K562 (cell line): ENCODE data around the gene C4orf50. TPM values are rescaled to one million over a fixed set of nuclear protein-coding genes. Genes with fewer than 3 reads are reported as not detected.

ENCODE experiments used
- ATAC-seq: fragments of 200-7000 bp; cut with Tn5 transposase; 3 replicates; pipeline ENCODE4 v1.9.1; 2020; ENCODE audit warnings: moderate library complexity
- BruUV-seq: library from RNA; stranded (reverse); fragments of 400-500 nt; replicated peaks from 2 replicates; lab custom pipeline; 2021; lab: Mats Ljungman, UMichigan
- CTCF ChIA-PET: fragments of 300-600 bp; formaldehyde crosslinking; extraction: SDS; loops from one replicate; lab custom pipeline; 2021; ENCODE audit warnings: low intra/inter-chr PET ratio; lab: Yijun Ruan, JAX
- POLR2A ChIA-PET: fragments of 300-600, 350-650 bp; sonication (Branson Sonifier 250); formaldehyde crosslinking; extraction: SDS; loops from one replicate; lab custom pipeline; 2021; ENCODE audit warnings: antibody characterized with exemption, inconsistent platforms; lab: Yijun Ruan, JAX
- DNase-seq, 4 experiments: peaks; one replicate each; pipeline versions ENCODE4 v3.0.0 to v3.0.0-alpha.2; 2011 to 2018; ENCODE audit warnings: low spot score in 3 of 4, mixed read lengths in 3 of 4; ENCODE audit errors: extremely low read depth in 1 of 4
- FAIRE-seq: peaks from 2 replicates; lab custom pipeline; 2011; peaks lifted over from hg19 to GRCh38; lab: Jason Lieb, UNC
- H2AFZ ChIP-seq: 2 replicates; pipeline ENCODE4 v1.6.0; 2011; ENCODE audit warnings: low read depth, low read length, control low read depth, inconsistent platforms
- H3K27ac ChIP-seq: fragments of 200-600 bp; 3 replicates; pipeline ENCODE4 v1.8.0; 2011; ENCODE audit warnings: low read depth, mild to moderate bottlenecking, control low read depth, inconsistent platforms, low read length, moderate library complexity, mixed read lengths; ENCODE audit errors: extremely low read depth
- H3K27me3 ChIP-seq, 2 experiments: fragments of 300-600 bp in 1 of 2; 2 replicates in 1 of 2; 3 replicates in 1 of 2; pipeline versions ENCODE4 v1.6.0 to v1.8.0; 2011; ENCODE audit warnings: inconsistent platforms in 2 of 2, low read length in 2 of 2, mild to moderate bottlenecking in 1 of 2, mixed read lengths in 1 of 2, moderate library complexity in 1 of 2; ENCODE audit not compliant: control insufficient read depth in 2 of 2, insufficient read depth in 2 of 2
- H3K36me3 ChIP-seq: fragments of 300-600 bp; 3 replicates; pipeline ENCODE4 v1.8.0; 2011; ENCODE audit warnings: mild to moderate bottlenecking, low read length, inconsistent platforms; ENCODE audit not compliant: control insufficient read depth, insufficient read depth
- H3K4me1 ChIP-seq, 2 experiments: fragments of 200-600 bp in 1 of 2; replicated peaks in 1 of 2; 2 replicates in 1 of 2; 3 replicates in 1 of 2; pipeline versions ENCODE4 v1.5.1 to v1.8.0; 2011; ENCODE audit warnings: inconsistent platforms in 2 of 2, low read length in 2 of 2, mild to moderate bottlenecking in 1 of 2, mixed read lengths in 1 of 2, moderate library complexity in 1 of 2; ENCODE audit not compliant: control insufficient read depth in 2 of 2, insufficient read depth in 2 of 2
- H3K4me2 ChIP-seq: 2 replicates; pipeline ENCODE4 v1.6.1; 2011; ENCODE audit warnings: low read length, control low read depth, inconsistent platforms, mixed read lengths; ENCODE audit not compliant: insufficient read depth
- H3K4me3 ChIP-seq: fragments of 200-600 bp; sonication (generic), shearing (Covaris generic); 2 replicates; pipeline ENCODE4 v1.5.1; 2016; ENCODE audit warnings: control low read depth, inconsistent platforms
- H3K79me2 ChIP-seq: fragments of 200-600 bp; 3 replicates; pipeline ENCODE4 v1.8.0; 2011; ENCODE audit warnings: low read length, inconsistent platforms; ENCODE audit not compliant: control insufficient read depth, insufficient read depth
- H3K9ac ChIP-seq, 2 experiments: 2 replicates each; pipeline versions ENCODE4 v1.6.0 to v1.6.1; 2011; ENCODE audit warnings: low read depth in 2 of 2, low read length in 2 of 2, control low read depth in 1 of 2, inconsistent platforms in 1 of 2, mild to moderate bottlenecking in 1 of 2, mixed read lengths in 1 of 2; ENCODE audit not compliant: insufficient read depth in 1 of 2
- H3K9me1 ChIP-seq: one replicate; pipeline ENCODE4 v1.6.0; 2011; ENCODE audit warnings: inconsistent platforms, mild to moderate bottlenecking, low read length, moderate library complexity; ENCODE audit not compliant: control insufficient read depth, insufficient read depth
- H3K9me3 ChIP-seq: replicated peaks from 2 replicates; pipeline ENCODE4 v1.5.1; 2011; ENCODE audit warnings: low read depth, low read length, inconsistent platforms; ENCODE audit not compliant: control insufficient read depth, insufficient read depth
- H4K20me1 ChIP-seq: replicated peaks from 2 replicates; pipeline ENCODE4 v1.6.1; 2011; ENCODE audit warnings: low read length, inconsistent platforms, mixed read lengths; ENCODE audit not compliant: control insufficient read depth, insufficient read depth
- MCM7 ChIP-seq, 2 experiments: fragments of 450-650 bp; IDR thresholded peaks; 2 replicates each; pipeline ENCODE4 v1.6.1; 2016 to 2018
- TCF3 ChIP-seq: sonication (generic); formaldehyde crosslinking; IDR thresholded peaks from 2 replicates; pipeline ENCODE4 v1.4.0; 2020; ENCODE audit warnings: mild to moderate bottlenecking, missing genetic modification reagents
- TRIM25 ChIP-seq: fragments of 450-650 bp; IDR thresholded peaks from 2 replicates; pipeline ENCODE4 v1.7.0; 2016; ENCODE audit warnings: borderline replicate concordance
- ZBTB8A ChIP-seq: fragments of 450-650 bp; IDR thresholded peaks from 2 replicates; pipeline ENCODE4 v1.6.1; 2018; ENCODE audit warnings: mild to moderate bottlenecking, moderate library complexity; ENCODE audit not compliant: partially characterized antibody
- WGBS: fragments of 100-300 bp; shearing (Covaris generic); methylation state at CpG from one replicate; pipeline ENCODE4 v1.1.6; 2016; ENCODE audit warnings: low coverage, mixed read lengths; ENCODE audit not compliant: insufficient coverage; ENCODE audit errors: missing lambda C conversion rate; 5-methylcytosine and 5-hydroxymethylcytosine counted together
- in situ Hi-C: fragments of 300-500 bp; cut with MboI; formaldehyde crosslinking; loops from 4 replicates; pipeline ENCODE4 v1.15.0; 2018; ENCODE audit warnings: inconsistent platforms, mixed read lengths
- intact Hi-C: fragments of 100-400 bp; cut with micrococcal nuclease; formaldehyde crosslinking; loops from 2 replicates; pipeline ENCODE4 v1.14.2; 2022
- polyA plus RNA-seq, 8 experiments: library from polyadenylated mRNA; depleted of rRNA in 4 of 8; stranded (reverse) in 5 of 8; unstranded in 3 of 8; fragments of >200 nt; fragmentation: Nextera tagmentation in 2 of 8; fragmentation: Illumina TruSeq in 1 of 8; extraction: Ambion mirVana in 2 of 8; extraction: Trizol in 1 of 8; gene quantifications; 2 replicates each; pipeline versions ENCODE4 v1.2.1 to v1.2.3, GENCODE V29; 2011 to 2014; ENCODE audit warnings: inconsistent platforms in 1 of 8, missing spikeins in 1 of 8
- total RNA-seq, 7 experiments: library from RNA; depleted of rRNA in 6 of 7; stranded (reverse); fragments of >200 nt in 6 of 7; fragmentation: Illumina TruSeq in 2 of 7; extraction: Trizol in 2 of 7; gene quantifications; 2 replicates each; pipeline versions ENCODE4 v1.2.1 to v1.2.3, GENCODE V29; 2011 to 2021; ENCODE audit warnings: low replicate concordance in 1 of 7
- TF ChIP-seq, protein P1 (sequence below): fragments of 450-650 bp; IDR thresholded peaks from 2 replicates; pipeline ENCODE4 v1.6.1; 2017; ENCODE audit warnings: antibody characterized with exemption, mild to moderate bottlenecking

C4orf50 gene
- total and polyA plus RNA-seq, 9 of the 15 experiments (the other 6 are each of a cell fraction or from before 2014, with no cell fraction given) = not detected

GRCh38 chr4:6063684-6064083 lies 45.5 kb upstream of the C4orf50 start:
- Histone ChIP-seq H4K20me1 (no peaks in the 10 kb centered on the region), H3K27ac (no peak overlapping the region), H3K27me3 (peaks cover 0 to 13% of the 10 kb centered on the region in 2 experiments; a peak in 1 of 5 replicates), H3K79me2 (no peaks in the 10 kb centered on the region), H2AFZ (no peak overlapping the region), H3K36me3 (no peaks in the 10 kb centered on the region), H3K9me3 (no peaks in the 10 kb centered on the region; the same call in 1 of the 2 replicates), H3K4me2 (no peak overlapping the region), H3K4me3 (no peak overlapping the region), H3K9ac (no peak overlapping the region), H3K9me1 (no peaks in the 10 kb centered on the region), H3K4me1 (no peaks in the 10 kb centered on the region)
- CTCF ChIA-PET = no interaction called here
- DNase-seq (no peak), ATAC-seq (no peak), FAIRE-seq (no peak)
- intact Hi-C loops = no loop called here
- no TSS peak for BruUV-seq
- in situ Hi-C loops = no loop called here
- 2% methylated on average over 10 of the region's 10 CpGs for WGBS
- no peak for TF ChIP-seq TCF3 (CRISPR knock-in tag)
- TF ChIP-seq TRIM25 = no peak
- no peak for TF ChIP-seq MCM7 (IDR thresholded peaks at IDR 0.05)
- TF ChIP-seq, protein P1, sequence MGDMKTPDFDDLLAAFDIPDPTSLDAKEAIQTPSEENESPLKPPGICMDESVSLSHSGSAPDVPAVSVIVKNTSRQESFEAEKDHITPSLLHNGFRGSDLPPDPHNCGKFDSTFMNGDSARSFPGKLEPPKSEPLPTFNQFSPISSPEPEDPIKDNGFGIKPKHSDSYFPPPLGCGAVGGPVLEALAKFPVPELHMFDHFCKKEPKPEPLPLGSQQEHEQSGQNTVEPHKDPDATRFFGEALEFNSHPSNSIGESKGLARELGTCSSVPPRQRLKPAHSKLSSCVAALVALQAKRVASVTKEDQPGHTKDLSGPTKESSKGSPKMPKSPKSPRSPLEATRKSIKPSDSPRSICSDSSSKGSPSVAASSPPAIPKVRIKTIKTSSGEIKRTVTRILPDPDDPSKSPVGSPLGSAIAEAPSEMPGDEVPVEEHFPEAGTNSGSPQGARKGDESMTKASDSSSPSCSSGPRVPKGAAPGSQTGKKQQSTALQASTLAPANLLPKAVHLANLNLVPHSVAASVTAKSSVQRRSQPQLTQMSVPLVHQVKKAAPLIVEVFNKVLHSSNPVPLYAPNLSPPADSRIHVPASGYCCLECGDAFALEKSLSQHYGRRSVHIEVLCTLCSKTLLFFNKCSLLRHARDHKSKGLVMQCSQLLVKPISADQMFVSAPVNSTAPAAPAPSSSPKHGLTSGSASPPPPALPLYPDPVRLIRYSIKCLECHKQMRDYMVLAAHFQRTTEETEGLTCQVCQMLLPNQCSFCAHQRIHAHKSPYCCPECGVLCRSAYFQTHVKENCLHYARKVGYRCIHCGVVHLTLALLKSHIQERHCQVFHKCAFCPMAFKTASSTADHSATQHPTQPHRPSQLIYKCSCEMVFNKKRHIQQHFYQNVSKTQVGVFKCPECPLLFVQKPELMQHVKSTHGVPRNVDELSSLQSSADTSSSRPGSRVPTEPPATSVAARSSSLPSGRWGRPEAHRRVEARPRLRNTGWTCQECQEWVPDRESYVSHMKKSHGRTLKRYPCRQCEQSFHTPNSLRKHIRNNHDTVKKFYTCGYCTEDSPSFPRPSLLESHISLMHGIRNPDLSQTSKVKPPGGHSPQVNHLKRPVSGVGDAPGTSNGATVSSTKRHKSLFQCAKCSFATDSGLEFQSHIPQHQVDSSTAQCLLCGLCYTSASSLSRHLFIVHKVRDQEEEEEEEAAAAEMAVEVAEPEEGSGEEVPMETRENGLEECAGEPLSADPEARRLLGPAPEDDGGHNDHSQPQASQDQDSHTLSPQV = no peak
- no peak for TF ChIP-seq ZBTB8A
- POLR2A ChIA-PET = no interaction called here
